HG02884 (cell line): ENCODE data around the gene MRPS12.

ENCODE experiments used
- ATAC-seq: cut with Tn5 transposase; IDR thresholded peaks from one replicate; pipeline ENCODE4 v1.9.1; 2021; ENCODE audit warnings: mild to moderate bottlenecking, moderate library complexity; ENCODE audit not compliant: unreplicated experiment

The MRPS12 gene

GRCh38 chr19:38971672-38972071 lies 40.9 kb downstream of the MRPS12 start:
- no peak for ATAC-seq

GRCh38 chr19:38974624-38975213 lies 44.0 kb downstream of the MRPS12 start:
- no peak for ATAC-seq

GRCh38 chr19:38975214-38975860 lies 44.6 kb downstream of the MRPS12 start, which contains the start of gene FBXO17:
Gene FBXO17, minus strand, starts transcription at chr19:38975742. Its CDS starts 25,423 bp downstream, at chr19:38950319.
- ATAC-seq = no peak

DNA sequence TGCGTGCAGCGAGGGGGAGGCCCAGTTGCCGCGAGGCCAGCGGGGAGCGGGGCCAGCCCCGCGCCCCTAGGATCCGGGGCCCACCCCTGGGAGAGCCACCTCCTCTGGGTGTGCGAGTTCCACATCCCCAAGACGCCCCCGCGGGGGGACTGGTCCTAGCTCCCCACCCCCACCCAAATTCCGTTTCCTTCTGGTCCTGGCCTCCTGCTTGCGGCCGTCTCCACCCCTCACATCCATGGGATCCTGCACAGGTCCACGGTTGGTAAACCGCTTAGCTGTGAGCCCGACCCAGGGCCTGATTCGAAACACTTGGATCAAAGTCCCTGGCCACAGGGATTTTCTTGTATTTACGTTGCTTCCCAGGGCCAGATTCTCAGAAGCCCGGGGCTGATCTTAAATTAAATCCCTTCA lies 45.1 kb downstream of the MRPS12 start:
- ATAC-seq = no peak

- peak; percentile 69 for ATAC-seq
Observed at GRCh38 chr19:38977445-38978325, 46.9 kb downstream of the MRPS12 start.

DNA sequence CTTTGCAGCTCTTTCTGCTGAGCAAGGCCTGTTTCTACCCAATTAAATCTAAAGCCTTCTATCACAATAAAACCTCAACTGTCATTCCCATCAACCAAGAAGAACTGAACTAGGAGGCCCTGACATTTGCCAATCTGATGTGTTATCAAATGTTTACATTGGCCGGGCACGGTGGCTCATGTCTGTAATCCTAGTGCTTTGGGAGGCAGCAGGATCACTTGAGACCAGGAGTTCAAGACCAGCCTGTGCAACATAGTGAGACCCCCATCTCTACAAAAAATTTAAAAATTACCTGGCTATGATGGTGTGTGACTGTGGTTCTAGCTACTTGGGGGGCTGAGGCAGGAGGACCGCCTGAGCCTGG lies 47.6 kb downstream of the MRPS12 start:
- no peak for ATAC-seq

- ATAC-seq = no peak
Observed at GRCh38 chr19:38979812-38980211, 49.1 kb downstream of the MRPS12 start.

DNA sequence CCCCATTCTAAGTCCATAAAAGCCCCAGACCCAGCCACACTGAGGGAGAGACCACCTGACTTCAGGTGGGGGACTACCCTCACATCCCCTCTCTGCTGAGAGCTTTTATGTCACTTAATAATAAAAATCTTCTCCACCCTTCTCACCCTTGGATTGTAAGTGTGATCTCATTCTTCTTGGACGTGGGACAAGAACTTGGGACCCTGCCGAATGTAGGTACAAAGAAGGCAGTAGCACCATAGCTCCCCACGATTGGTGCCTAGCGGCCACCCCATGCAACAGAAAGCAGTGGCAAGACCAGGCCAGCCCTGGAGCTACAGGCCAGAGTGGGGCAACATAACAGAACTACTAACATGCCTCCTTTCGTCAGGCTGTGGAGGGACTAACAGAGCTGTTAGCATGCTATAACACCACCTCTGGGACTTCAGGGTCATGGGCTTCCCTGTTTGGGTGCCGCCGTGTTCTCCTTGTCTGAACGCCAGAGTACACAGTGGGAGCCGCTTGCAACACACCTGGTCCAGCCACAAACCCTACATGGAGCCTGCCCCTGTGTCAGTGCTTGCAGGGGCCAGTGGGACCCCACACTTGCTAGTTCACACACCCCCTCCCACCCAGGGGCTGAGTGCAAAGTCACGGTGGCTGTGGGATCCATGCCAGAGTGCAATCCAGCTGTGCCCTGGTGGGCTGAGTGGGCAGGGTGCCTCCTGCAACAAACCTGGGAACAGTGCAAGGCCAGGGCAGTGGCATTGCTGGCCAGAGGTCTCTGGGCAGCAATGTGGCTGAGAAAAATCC lies 50.0 kb downstream of the MRPS12 start:
- ATAC-seq = no peak
